GDM1 (cell line): ENCODE data around the gene PHF24.
"Not testable (repeated sequence)": the region's sequence is repeated elsewhere in the genome, so short reads cannot be mapped to it uniquely, and the experiment has no call there.

Source experiments
- DNase-seq: peaks from one replicate; lab custom pipeline; 2025; lab: John Stamatoyannopoulos, UW

Gene PHF24

GRCh38 chr9:34997379-34997781, 39.3 kb downstream of the PHF24 start:
- DNase-seq, result no peak

- DNase-seq, result no peak
Measured at GRCh38 chr9:34998266-34998665, 40.2 kb downstream of the PHF24 start.

DNA sequence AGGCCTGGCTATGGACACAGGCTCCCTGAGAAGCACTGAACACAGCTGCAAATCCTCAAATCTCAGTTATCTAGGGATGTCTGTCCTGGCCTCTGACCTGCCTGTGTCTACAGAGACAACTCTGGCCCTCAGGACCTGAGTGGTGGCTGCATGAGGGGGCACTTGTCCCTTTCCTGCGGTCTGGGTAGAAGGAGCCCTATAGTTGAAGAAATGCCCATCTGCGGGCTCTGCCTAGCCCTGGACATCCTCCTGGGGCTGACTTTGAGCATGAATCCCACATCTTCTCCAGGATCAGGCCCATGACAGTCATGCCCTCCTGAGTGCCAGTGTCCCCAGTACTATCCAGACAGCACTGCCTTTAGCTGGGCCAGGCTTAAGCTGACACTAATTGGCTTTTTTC, 41.5 kb downstream of the PHF24 start:
- no peak for DNase-seq

GRCh38 chr9:35000535-35001284, 42.6 kb downstream of the PHF24 start:
- no peak for DNase-seq

- no peak for DNase-seq
Measured at GRCh38 chr9:35001285-35001677, 43.2 kb downstream of the PHF24 start.

DNA sequence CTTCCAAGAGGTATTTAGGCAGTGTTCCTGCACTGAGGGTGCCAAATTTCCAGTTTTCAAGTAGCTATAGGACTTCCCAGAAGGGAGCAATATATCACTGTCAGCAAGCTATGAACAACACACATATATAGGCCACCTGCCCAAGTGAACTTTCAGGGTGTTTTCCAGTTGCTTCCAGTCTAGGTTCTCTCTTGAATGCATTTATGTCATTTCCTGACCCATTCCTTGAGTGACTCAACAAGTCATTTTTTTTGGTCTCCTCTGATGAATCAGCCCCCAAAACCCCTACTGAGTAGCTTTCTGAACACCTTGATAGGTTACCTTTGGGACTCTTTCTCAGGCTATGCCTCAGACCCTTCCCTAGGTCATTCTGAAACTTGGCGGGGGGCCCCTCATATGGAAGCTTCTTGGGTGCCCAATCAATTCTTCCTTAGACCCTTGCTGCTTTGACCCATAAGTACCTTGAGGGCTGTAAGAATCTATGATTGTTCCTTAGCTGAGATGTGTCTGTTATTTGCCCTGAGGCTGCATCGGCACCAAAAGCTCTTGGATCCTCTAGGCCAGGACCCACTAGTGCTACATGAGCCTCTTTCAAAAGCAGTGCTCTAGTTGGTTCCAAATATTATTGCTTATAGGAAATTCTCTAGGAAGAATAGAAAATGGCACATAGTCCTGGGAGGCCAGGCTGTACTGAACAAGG, 43.9 kb downstream of the PHF24 start:
- DNase-seq, result no peak

GRCh38 chr9:35002623-35003022, 44.5 kb downstream of the PHF24 start:
- no peak for DNase-seq

GRCh38 chr9:35004299-35004698, 46.2 kb downstream of the PHF24 start:
- DNase-seq, result not testable (repeated sequence)

GRCh38 chr9:35010351-35010958, 52.4 kb downstream of the PHF24 start:
- DNase-seq, result no peak

DNA sequence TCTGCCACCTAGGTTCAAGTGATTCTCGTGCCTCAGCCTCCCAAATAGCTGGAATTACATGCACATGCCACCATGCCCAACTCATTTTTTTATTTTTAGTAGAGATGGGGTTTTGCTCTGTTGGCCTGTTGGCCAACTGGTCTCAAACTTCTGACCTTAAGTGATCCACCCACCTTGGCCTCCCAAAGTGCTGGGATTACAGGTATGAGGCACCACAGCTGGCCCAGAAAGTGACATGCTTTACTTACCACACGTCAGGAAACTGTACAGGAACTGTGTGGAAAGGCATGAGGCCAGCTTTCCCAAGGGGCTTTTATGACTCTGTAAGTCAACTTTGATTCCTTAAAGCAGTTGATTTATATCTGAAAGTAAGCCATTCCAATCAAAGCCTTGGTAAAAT, 56.4 kb downstream of the PHF24 start:
- no peak for DNase-seq

DNA sequence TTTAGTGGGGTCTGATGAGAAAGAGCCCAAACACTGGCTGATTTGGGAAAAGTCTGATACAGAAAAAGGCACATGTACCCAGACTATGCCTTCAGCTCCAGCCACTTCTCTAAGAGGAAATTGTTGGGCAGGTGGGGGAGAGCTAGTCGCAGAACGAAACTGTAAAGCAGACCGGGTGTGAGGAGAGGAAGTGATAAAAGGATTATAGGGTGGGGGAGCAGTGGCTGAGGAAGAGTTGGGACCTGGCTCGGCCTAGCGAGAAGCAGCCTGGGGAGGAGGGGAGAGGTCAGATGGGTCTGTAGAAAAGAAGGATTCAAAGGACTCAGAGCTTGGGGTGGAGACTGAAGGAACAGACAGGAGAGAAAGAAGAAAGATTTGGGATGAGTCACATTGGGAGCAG, 65.4 kb downstream of the PHF24 start:
- peak; percentile 66 for DNase-seq

DNA sequence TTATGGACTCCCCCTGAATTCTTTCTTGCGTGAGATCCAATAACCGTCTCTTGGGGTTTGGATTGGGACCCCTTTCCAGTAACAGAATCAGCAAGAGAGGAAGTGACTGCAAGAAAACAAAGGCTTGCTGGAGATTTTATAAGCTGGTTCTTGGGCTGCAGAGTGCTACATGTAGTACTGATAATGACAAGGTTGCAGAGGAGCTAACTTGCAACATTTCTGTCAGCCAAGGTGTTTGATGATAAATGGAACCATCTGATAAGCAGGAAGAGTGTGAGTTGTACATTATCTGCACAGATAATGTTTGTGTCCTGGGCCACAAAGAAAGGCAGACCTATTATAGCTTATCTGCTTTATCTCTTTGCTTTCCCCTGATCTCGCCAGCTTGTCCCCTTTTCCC, 68.6 kb downstream of the PHF24 start:
- no peak for DNase-seq

DNA sequence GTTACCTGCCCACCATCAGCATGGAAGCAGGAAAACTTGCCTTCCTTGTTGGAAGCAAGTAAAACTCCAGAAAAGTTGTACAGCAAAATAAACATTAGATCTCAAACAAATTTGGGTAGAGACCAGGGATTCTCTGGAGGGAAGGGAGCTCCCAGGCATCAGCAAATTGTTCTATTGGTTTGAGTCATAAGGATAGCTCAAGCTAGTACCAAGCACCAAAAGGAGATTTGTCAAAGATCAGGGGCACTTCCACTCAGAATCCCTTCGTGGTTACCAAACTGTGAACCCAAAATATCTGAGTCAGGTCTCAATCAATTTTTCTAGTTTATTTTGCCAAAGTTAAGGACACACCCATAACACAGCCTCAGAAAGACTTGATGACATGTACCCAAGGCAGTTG, 69.3 kb downstream of the PHF24 start:
- no peak for DNase-seq

GRCh38 chr9:35027860-35028259, 69.8 kb downstream of the PHF24 start:
- DNase-seq, result no peak

DNA sequence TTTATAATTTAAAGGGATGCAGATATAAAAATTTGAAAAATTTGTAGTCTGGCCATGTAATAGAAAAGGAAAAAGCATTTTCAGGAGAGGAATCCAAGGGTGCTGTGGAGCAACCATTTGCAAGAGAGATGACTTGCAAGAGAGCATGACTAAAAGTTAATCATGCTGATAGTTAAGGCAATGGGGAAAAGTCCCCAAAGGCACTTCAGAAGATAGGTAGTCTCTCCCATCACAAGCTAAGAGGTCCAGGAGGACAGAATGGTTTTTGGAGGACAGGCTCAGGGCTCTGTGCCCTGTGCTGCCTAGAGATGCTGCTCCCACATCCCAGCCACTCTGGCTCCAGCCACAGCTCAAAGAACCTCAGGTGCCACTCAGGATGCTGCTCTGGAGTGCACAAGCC, 70.3 kb downstream of the PHF24 start:
- no peak for DNase-seq

GRCh38 chr9:35029241-35029640, 71.2 kb downstream of the PHF24 start:
- no peak for DNase-seq

DNA sequence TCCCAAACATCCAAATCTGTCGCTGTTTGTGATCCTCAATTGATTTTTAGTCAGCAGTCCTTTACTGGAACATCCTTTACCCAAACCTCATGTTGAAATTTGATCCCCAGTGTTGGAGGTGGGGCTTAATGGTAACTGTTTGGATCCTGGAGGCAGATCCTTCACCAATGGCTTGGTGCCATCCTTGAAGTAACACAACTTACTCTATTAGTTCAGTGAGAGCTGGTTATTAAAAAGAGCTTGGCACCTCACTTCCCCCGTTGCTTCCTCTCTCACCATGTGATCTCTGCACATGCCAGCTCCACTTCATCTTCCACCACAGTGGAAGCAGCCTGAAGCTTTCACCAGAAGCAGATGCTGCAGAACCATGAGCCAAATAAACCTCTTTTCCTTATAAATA, 71.8 kb downstream of the PHF24 start:
- no peak for DNase-seq
